Heart left ventricle (tissue), 16 donors: ENCODE data around the gene HEATR9. TPM values are rescaled to one million over a fixed set of nuclear protein-coding genes. Genes with fewer than 3 reads are reported as not detected.

Experiments used
- ATAC-seq, 4 donors: fragments of 200-7000 bp; cut with Tn5 transposase; one replicate each; pipeline ENCODE4 v1.9.1; 2020 to 2022; ENCODE audit warnings: moderate library complexity in 4 of 4, mild to moderate bottlenecking in 3 of 4, moderate number of reproducible peaks in 1 of 4
- DNase-seq, 5 donors: peaks; one replicate each; pipeline ENCODE4 v3.0.0-alpha.2; 2020
- H3K27ac ChIP-seq, 12 donors: fragments of 200-600 bp; sonication (generic) in 4 of 12; one replicate each; pipeline versions ENCODE4 v1.5.0 to v1.8.0; 2016 to 2022; ENCODE audit warnings: mild to moderate bottlenecking in 2 of 12
- H3K27me3 ChIP-seq, 9 donors: fragments of 200-600 bp; sonication (generic) in 2 of 9; one replicate each; pipeline versions ENCODE4 v1.5.1 to v1.8.0; 2016 to 2022; ENCODE audit warnings: mild to moderate bottlenecking in 3 of 9
- H3K36me3 ChIP-seq, 9 donors: fragments of 200-600 bp; sonication (generic) in 2 of 9; one replicate each; pipeline versions ENCODE4 v1.5.0 to v1.8.0; 2018 to 2022; ENCODE audit warnings: mild to moderate bottlenecking in 2 of 9
- H3K4me1 ChIP-seq, 12 donors: fragments of 200-600 bp; sonication (generic) in 4 of 12; one replicate each; pipeline versions ENCODE4 v1.5.0 to v1.8.0; 2016 to 2022; ENCODE audit warnings: mild to moderate bottlenecking in 3 of 12
- H3K4me3 ChIP-seq, 12 donors: fragments of 200-600 bp; sonication (generic) in 4 of 12; one replicate each; pipeline versions ENCODE4 v1.5.0 to v1.8.0; 2017 to 2022; ENCODE audit warnings: mild to moderate bottlenecking in 9 of 12, moderate library complexity in 4 of 12
- H3K9me3 ChIP-seq, 12 donors: fragments of 200-600 bp; sonication (generic) in 4 of 12; one replicate each; pipeline versions ENCODE4 v1.5.0 to v1.8.0; 2016 to 2022; ENCODE audit warnings: mild to moderate bottlenecking in 1 of 12
- POLR2A ChIP-seq, 2 donors: fragments of 450-650 bp; IDR thresholded peaks; one replicate each; pipeline ENCODE4 v1.6.1; 2017; ENCODE audit warnings: antibody characterized with exemption in 2 of 2, mild to moderate bottlenecking in 2 of 2, moderate library complexity in 2 of 2
- WGBS, 4 donors: extraction: QIAGEN DNeasy Blood & Tissue Kit in 2 of 4; methylation state at CpG; one replicate each; pipeline versions ENCODE4 v1.1.5 to v1.1.7; 2013 to 2018; 5-methylcytosine and 5-hydroxymethylcytosine counted together
- intact Hi-C, 10 donors: fragments of 100-400 bp; cut with DNase I; formaldehyde crosslinking; loops; one replicate each; pipeline versions ENCODE4 v1.11.1 to v1.14.2; 2022
- polyA plus RNA-seq, 2 donors: library from polyadenylated mRNA; stranded (reverse); fragments of 200-250 nt; gene quantifications; one replicate each; pipeline ENCODE4 v1.2.3, GENCODE V29; 2013
- total RNA-seq, 9 donors: library from RNA; depleted of rRNA in 2 of 9; stranded (reverse); fragments of >200 nt in 2 of 9; fragmentation: NEBNext Ultra II Directional in 3 of 9; extraction: Animal tissue kit (Norgen Biotek cat#: 25700) in 3 of 9; gene quantifications; one replicate each; pipeline versions ENCODE4 v1.1.0 to v1.2.4, GENCODE V29; 2016 to 2023
- TF ChIP-seq, protein P1 (sequence below), 12 donors: fragments of 200-600 bp; sonication (generic) in 4 of 12; IDR thresholded peaks; one replicate each; pipeline versions ENCODE4 v1.5.0 to v1.8.0; 2018 to 2022; ENCODE audit warnings: antibody characterized with exemption in 12 of 12, mild to moderate bottlenecking in 5 of 12
- donor health status: ischemic (EF 13 %, LVEDD 7.1; RV severe dilation, severe dysfunction).
- donor health status: healthy with polysubstance abuse.
- donor health status: DM: no; HTN: yes; CAD: no.
- donor health status: DM: no; HTN: no; CAD: no.
- donor health status: ischemic (EF 25% LVEDD 6.9; RV normal size, moderate dysfunction).
- donor health status: ischemic (EF 25% LVEDD 5.7; RV mildly dilated, moderate dysfunction).
- donor health status: healthy.
- donor health status: DM: yes; HTN: yes; CAD: no.
- donor health status: ischemic (EF 35%, LVEDD 5.7; RV mildly dilated, moderate dysfunction).
- donor health status: nonischemic (EF 11% LVEDD 7.7; RV severe dilation, severe dysfunction).
- donor health status: DM: yes; HTN: yes; CAD: no.
- donor health status: PGD.
- donor health status: ischemic (EF 29% LVEDD 5.4; RV normal size, mild dysfunction).
- donor health status: nonischemic (EF 23%, LVEDD 6.1; RV moderate dilation, normal function).

The HEATR9 gene
- total and polyA plus RNA-seq, 11 donors: 0.11 TPM; not detected in 9

GRCh38 chr17:35847006-35847405 lies 21.7 kb downstream of the HEATR9 start:
- 81 to 88% (median 84%) methylated on average over 2 of the region's 2 CpGs for WGBS, 4 donors
- Histone ChIP-seq H3K4me1 (peaks cover 0 to 6% (median 0%) of the 10 kb centered on the region in 12 donors), H3K36me3 (peaks cover 2 to 95% (median 78%) of the 10 kb centered on the region in 9 donors), H3K4me3 (no peak overlapping the region), H3K9me3 (no peaks in the 10 kb centered on the region), H3K27ac (no peak overlapping the region), H3K27me3 (no peaks in the 10 kb centered on the region)
- DNase-seq: no peak
- no peak for TF ChIP-seq POLR2A (IDR thresholded peaks at IDR 0.05)
- TF ChIP-seq, protein P1, sequence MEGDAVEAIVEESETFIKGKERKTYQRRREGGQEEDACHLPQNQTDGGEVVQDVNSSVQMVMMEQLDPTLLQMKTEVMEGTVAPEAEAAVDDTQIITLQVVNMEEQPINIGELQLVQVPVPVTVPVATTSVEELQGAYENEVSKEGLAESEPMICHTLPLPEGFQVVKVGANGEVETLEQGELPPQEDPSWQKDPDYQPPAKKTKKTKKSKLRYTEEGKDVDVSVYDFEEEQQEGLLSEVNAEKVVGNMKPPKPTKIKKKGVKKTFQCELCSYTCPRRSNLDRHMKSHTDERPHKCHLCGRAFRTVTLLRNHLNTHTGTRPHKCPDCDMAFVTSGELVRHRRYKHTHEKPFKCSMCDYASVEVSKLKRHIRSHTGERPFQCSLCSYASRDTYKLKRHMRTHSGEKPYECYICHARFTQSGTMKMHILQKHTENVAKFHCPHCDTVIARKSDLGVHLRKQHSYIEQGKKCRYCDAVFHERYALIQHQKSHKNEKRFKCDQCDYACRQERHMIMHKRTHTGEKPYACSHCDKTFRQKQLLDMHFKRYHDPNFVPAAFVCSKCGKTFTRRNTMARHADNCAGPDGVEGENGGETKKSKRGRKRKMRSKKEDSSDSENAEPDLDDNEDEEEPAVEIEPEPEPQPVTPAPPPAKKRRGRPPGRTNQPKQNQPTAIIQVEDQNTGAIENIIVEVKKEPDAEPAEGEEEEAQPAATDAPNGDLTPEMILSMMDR (IDR thresholded peaks at IDR 0.05): no peak
- intact Hi-C loops: no loop called here
- ATAC-seq: no peak

GRCh38 chr17:35846055-35846809 lies 22.5 kb downstream of the HEATR9 start:
- H3K36me3 ChIP-seq: peaks cover 2 to 95% (median 86%) of the 10 kb centered on the region in 9 donors
- H3K27ac ChIP-seq: no peak overlapping the region
- H3K27me3 ChIP-seq: no peaks in the 10 kb centered on the region
- 90 to 94% (median 91%) methylated on average over 3 of the region's 3 CpGs for WGBS, 4 donors
- no peak overlapping the region for H3K4me3 ChIP-seq
- no peak for DNase-seq
- H3K9me3 ChIP-seq: no peaks in the 10 kb centered on the region
- ATAC-seq: no peak
- intact Hi-C loops: no loop called here
- peaks cover 0 to 6% (median 0%) of the 10 kb centered on the region in 12 donors for H3K4me1 ChIP-seq
- TF ChIP-seq, protein P1 (IDR thresholded peaks at IDR 0.05): no peak

GRCh38 chr17:35844547-35844946 lies 24.1 kb downstream of the HEATR9 start:
- H3K9me3 ChIP-seq: no peaks in the 10 kb centered on the region
- no peaks in the 10 kb centered on the region for H3K27me3 ChIP-seq
- H3K27ac ChIP-seq: no peak overlapping the region
- no peak for TF ChIP-seq POLR2A (IDR thresholded peaks at IDR 0.05)
- TF ChIP-seq, protein P1 (IDR thresholded peaks at IDR 0.05): no peak
- H3K4me1 ChIP-seq: peaks cover 0 to 6% (median 0%) of the 10 kb centered on the region in 12 donors
- no peak for DNase-seq
- ATAC-seq: peak in 1 of 4 donors; percentile 25
- H3K4me3 ChIP-seq: no peak overlapping the region
- intact Hi-C loops: no loop called here
- H3K36me3 ChIP-seq: peaks cover 2 to 100% (median 94%) of the 10 kb centered on the region in 9 donors
- 96 to 98% (median 97%) methylated on average over 19 of the region's 19 CpGs for WGBS, 4 donors

DNA sequence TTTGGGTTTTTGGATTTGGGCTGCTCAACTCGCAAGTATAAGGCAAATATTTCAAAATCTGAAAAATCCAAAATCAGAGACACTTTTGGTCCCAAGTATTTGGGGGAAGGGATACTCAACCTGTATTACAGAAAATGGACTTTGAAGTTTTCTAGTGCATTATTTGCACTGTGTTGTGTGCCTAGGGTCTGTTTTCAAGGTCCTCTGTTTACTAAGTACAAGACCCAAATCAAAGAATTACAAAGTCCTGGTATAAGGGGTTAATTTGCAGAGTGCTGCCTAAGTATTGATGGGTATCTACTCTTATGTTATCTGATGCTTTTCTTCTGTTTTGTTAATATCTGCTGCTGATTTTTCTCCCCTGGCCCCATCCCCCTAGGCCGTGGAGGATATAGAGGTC lies 25.0 kb downstream of the HEATR9 start:
- Histone ChIP-seq H3K36me3 (peaks cover 2 to 100% (median 99%) of the 10 kb centered on the region in 9 donors), H3K9me3 (no peaks in the 10 kb centered on the region), H3K27me3 (no peaks in the 10 kb centered on the region), H3K4me1 (peaks cover 0 to 6% (median 0%) of the 10 kb centered on the region in 12 donors), H3K27ac (no peak overlapping the region), H3K4me3 (no peak overlapping the region)
- 93 to 99% (median 97%) methylated on average over 2 of the region's 2 CpGs for WGBS, 4 donors
- TF ChIP-seq, protein P1 (IDR thresholded peaks at IDR 0.05): no peak
- no peak for TF ChIP-seq POLR2A (IDR thresholded peaks at IDR 0.05)
- intact Hi-C loops: no loop called here
- no peak for DNase-seq
- ATAC-seq: no peak
